NT2/D1 (cell line): ENCODE data around the gene MALRD1.

Source experiments
- SUZ12 ChIP-seq: IDR thresholded peaks from 2 replicates; pipeline ENCODE4 v1.6.1; 2011; ENCODE audit not compliant: insufficient read length, insufficient read depth; ENCODE audit errors: extremely low read depth
- YY1 ChIP-seq: IDR thresholded peaks from 2 replicates; pipeline ENCODE4 v1.6.1; 2011; ENCODE audit not compliant: insufficient read length, insufficient read depth
- ZNF274 ChIP-seq: IDR thresholded peaks from 2 replicates; pipeline ENCODE4 v1.6.1; 2011; ENCODE audit warnings: mild to moderate bottlenecking, low read depth, low read length

GRCh38 chr10:19577807-19578206, 529.2 kb downstream of the MALRD1 start:
- TF ChIP-seq YY1 = no peak
- no peak for TF ChIP-seq ZNF274
- TF ChIP-seq SUZ12 = no peak
